Suppressor macrophage treated with lipopolysaccharide for 4 hours (primary cell): Measurements from ENCODE around the gene PDE2A.
A peak's percentile ranks its signal among the peaks of the same experiment; 100 is the strongest.

Source experiments
- DNase-seq: peaks from one replicate; pipeline ENCODE4 v3.0.0-alpha.2; 2020

The PDE2A gene

DNA sequence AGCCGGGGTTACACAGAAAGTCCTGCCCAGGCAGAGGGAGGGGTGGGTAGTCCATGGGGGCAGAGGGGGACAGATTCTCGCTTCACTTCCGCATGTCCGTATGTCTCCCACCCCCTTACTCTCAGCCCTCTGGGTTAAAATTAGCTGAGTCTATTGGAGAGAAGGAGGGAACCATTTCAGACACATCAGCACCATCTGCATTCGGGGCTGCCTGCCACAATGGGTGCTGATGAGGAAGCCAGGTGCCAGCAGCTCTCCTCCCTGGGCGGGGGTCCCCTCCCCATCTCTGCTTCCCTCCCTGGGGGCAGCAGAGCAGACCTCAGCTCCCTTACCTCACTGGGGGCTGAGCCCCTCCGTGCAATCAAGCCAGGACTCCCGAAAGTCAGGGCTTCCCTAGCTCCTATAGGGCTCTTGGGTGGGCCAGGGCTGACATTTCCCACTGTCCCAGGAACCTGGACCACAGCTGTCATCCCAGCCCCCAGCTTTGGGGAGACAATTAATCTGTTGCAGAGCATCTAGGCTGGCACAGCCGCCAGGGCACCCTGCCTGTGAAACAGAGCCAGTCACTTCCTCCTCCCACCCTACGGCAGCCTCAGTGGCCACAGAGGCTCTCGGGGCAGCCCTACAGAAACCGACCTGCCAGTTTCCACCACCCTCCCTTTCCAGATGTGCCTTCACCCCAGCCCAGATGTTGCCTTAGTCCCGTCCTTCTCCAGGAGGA lies 67.3 kb downstream of the PDE2A start:
- DNase-seq: no peak

DNA sequence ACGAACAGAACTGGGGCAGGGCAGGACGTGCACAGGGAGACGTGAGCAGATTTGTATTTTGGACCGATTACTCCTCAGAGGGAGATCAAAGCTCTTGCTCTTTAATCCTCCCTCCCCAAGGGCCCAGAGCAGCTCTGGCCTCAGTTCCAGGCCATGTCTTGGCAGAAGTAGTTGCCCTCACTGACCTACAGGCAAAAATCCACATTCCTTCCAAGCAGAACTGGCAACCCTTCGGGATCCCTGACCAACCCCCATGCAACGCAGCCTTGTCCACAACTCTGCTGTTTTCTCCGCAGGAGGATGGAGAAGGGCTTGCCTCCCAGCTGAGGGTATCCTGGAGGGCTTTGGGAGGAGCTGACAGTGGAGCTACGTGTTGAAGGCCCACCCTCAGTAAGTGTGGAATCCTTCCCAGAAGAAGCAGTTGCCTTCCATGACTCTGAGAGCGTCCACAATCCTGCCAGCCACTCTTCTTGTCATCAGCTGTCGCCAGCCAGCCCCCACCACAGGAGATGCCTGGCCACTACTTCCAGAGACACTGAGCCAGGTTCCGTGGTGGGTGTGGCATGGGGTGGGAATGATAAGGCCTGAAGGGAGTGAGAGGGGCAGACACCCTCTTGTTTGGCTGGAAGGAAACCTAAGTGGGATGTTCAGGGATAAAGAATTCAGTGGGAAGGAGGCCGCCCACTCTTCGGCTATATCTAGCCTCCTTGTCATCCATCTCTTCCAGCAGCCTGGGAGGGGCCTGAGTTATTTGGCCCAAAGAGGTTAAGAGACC lies 68.1 kb downstream of the PDE2A start:
- DNase-seq: no peak

DNA sequence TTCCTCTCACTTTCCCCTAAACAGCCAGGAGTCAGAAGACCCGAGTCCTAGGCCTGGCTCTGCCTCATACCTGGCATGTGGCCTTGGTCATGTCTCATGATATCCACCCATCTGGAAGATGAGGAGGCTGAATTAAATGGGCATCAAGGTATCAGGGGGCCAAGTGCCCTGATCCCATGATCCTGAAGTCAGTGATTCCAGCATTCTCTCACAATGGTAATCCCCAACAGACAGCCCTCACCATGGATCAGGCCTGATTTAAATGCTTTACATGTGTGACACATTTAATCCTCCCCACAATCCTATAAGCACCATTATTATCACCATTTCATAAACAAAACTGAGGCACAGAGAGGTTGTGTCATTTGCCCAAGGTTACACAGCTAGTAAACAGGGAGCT lies 70.0 kb downstream of the PDE2A start:
- DNase-seq: no peak

DNA sequence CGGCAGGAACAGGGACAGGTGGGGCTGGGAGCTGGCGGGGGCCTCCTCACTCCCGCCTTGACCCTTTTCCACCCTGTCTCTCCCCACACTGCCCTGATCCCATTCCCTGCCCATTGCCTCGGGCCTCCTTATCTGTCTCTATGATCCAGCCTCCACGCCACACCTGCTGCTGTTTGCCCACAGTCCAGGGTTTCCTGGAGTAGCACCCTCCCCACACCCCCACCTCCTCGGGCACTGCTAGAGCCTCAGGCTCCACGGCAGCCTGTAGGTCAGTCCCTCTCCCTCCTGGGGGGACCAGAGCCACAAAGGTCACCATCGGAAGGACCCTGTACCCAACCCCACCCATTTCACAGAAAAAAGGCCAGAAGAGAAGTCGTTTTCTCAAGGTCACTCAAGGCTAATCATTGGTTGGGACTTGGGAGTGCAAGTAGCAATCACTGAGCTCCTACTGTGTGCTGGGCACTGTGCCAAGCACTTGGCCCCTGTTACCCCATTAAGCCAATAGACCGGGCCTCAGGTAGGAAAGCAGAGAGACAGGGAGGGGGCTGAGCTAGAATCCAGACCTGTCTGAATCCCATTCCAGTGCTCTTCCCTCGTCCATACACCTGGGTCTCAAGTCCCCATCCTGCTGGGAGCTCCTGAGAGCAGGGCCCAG lies 71.8 kb downstream of the PDE2A start:
- DNase-seq: no peak

DNA sequence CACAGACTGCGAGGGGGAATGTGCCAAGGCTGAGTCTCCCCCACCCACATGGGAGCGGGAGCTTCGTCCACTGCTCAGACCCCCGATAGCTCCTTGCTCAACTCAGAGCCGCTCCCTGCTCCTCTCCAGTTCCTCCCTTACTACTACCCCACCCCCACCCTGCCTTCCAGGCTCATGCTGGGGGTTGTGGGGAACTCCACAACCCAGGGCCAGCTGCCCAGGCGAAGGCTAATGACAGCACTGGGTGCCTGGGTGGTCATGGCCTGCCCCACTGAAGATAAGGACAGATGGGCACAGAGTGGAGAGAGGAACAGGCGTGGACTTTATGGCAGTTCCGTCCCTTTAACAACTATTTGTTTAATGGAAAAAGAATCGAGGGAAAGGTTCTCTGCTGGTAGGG lies 73.7 kb downstream of the PDE2A start:
- no peak for DNase-seq

DNA sequence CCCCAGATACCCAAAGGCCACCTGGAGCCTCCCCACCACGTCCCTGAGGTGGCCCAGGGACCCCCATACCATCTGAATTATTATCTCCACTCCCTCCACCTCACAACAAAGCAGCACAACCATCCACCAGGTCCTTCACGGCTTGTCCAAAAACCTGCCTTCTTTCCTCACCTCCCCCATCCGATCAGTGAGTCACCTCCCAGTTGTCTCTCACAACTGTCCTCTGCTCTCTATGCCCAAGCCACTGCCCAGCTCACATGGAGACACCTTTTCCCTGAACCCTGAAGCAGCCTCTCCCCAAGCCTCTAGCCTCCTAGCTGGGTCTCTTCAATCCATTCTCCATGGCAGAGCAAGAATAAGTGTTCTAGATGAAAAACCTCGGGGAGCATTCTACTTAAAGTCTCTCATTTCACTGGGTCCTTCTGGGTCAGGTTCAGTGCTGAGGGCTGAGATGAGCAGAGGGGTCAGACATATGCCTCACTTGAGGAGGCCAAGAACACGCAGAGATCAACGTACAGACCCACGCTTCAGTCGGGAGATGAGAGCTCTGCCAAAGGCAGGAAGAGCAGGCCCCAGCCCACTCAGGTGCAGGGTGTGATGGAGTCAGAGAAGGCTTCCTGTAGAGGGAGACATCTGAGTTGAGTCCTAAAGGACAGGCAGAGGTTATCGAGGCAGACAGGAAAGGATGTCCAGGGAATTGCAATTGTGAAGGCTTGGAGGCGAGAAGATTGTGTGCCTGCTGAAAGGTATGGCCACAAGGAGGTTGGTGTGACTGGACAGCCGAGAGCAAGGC lies 74.7 kb downstream of the PDE2A start:
- no peak for DNase-seq

DNA sequence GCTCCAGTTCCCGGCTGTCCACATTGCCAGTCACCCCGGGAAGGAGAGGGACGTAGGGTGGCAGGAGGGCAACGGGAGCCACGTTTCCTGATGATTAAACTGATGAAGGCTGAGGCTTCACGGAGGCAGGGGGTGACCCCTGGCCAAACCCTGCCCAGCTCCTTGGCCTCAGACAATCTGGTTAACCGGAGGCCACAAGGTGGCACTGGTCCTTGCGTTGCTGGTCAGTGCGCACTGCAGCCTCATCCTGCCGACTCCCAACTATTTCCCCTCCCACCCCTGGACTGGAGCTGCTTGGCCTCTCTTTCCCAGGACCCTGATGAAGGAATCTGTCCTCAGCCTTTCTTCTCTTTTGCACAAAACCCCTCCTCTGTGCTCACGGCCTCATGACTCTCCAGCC lies 75.3 kb downstream of the PDE2A start:
- no peak for DNase-seq

DNA sequence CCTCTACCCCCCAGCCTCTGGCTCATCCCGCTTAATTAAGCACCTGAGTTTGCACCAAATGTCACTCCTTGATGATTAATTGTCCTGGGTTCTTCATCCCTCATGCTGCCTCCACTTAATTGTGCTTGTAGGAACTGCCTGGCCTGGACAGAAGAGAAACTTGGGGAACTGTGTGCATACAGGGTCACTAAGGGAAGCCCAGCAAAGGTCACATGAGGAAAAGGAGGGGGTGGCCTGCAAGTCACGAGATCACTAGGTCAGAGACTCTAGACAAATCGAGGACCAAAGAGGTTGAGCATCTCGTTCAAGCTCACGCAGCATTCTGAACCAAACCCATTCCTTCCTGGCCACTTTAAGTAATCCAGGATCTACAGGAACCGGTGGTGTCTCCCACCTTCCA lies 75.8 kb downstream of the PDE2A start:
- DNase-seq: peak; percentile 60

DNA sequence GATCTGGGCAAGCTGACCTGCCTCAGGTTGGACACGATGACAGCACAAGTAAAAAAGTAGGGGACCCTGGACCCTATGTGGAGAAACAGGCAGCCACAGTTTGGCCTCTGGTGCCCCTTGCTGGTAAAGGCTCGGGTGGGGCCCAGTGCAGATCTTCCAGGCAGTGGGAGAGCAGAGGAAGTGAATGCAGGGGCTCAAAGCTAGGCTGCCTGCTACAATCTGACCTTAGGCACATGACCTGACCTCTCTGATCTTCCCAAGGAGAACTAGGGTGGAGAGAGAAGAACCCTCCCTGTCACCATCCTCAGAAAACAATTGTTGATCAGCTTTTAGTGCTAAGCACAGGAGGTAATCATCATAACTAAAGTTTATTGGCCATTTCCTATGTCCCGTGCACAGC lies 76.5 kb downstream of the PDE2A start:
- DNase-seq: peak; percentile 37

DNA sequence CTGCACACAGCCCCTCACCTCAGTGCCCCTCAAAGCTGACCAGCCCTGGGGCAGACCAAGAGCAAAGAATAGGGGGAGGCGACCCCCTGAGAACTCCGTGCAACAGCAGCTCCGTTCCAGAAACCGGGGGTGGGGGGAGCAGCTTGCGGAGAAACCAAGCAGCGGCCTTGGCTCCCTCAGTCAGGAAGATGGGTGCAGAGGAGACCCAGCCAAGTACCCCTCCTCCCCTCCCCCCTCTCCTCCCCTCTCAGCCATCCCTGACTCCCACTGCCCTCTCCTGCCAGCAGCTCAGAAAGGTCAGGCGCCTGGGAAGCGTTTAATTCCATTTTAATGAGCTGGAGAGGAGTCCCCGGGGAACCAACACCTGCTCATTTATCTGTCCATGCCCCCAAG lies 78.9 kb downstream of the PDE2A start:
- DNase-seq: no peak

DNA sequence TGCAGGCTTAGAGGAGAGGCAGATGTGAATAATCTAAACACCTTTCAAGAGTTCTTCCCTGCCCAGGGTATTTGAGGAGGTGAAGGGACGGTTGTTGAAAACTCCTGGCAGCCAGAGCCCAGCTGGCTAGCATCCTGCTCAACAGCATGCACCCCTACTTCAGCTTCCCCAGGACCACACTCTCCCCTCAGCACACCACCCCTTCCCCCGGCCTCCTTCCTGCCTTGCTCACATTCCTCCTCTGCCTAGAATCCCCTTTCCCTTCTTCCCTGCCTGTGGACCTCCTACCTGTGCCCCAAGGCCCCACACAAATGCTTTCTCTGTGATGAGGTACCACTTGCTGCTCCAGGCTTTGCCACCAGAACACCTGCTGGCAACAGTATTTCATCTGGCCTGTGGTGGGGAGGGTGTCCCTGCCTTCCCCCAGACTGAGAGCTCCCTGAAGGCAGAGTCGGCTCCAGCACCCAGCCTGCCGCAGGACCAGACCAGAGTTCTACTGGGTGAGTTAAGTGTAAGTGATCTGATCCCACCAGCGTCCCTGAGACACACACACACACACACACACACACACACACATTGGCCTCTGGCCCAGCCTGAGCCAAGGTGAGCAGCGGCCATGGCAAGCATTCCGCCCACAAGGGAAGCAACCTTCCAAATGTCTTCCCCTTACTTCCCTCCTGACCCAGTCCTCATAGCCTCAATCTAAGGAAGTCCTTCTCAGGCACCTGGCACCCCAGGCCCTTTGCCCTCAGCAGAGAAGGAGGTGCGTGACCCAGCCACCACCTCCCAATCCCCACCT lies 79.5 kb downstream of the PDE2A start:
- DNase-seq: no peak

DNA sequence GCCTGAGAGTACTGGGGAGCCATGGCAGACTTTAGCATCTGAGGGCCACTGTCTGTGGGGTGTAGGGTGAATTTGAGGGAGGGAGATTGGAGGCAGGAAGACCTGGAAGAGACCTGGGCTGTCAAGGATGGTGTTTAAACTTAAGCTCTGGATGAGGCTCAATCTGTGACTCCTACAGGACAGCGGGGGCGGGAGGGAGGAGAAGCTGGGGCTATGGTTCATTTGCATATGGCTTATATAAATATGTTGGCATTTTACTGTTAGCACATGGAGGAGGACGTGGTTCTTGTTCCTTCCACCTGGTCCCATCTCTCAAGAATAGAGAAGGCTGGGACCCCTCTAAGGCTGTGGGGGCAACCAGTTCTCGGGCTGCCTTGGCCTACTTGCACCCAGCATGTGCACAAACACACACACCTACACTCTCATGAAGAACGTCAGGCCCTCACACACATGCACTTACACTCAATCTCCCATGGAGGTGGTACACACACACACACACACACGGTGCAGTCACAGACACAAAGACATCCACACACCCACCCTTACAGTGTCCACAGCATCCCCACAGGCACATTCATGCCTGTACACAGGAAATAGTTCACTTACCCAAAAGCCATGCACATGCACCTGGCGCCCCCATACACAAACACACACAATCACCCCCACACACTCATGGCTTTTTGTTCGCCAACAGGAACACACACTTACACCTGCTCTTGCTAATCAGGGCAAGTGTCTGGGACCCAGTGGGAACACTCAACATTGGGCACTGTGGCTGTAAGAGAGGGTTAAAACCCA lies 81.3 kb downstream of the PDE2A start:
- DNase-seq: no peak

DNA sequence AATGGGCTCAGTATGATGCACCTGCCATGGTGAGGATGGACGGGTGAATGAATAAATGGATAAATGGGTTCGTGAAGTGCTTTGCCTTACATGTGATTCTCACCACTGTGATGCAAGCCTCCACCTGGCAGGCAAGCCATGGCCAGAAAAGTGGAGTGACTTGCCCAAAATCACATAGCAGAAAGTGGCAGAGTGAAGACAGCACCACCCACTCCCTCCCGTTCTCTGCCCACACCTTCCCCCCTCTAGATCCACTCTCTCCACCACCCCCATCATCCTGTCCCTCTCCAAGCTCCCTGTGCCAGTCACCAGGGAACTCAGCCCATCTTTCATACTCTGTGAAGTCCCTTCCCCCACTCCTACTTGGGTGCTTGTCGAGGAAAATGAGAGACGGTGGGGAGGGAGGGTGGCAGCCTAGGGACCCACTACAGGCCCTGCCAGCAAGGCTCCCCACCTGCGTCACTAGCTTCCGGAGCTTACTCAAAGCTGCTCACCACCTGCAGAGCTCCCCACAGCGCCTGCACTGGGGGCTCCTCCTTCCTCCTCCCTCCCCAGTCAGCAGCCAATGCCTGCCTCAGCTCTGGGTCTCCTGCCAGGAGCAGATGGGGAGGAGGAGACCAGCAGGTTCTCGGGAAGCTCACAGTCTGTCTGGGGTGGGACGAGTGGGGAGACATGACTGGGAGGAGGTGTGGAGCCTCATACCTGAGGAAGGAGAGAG lies 82.3 kb downstream of the PDE2A start:
- no peak for DNase-seq

DNA sequence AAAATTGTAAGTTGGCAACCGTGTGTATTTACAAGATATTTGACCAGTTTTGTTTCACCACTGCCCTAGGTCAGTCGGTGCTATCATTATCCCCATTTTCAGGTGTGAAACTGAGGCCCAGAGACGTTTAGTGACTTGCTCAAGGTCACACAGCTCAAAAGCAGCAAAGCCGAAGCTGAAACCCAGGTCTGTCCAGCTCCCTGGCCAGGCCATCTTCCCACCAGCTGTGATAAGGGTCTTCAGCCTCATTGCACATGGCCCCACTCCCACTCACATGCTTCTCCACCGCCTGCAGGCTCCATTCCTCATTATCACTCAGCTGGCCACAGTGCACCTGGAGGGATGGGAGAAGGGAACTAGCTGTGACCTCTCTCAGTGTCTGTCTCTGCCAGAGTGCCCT lies 83.2 kb downstream of the PDE2A start:
- no peak for DNase-seq

DNA sequence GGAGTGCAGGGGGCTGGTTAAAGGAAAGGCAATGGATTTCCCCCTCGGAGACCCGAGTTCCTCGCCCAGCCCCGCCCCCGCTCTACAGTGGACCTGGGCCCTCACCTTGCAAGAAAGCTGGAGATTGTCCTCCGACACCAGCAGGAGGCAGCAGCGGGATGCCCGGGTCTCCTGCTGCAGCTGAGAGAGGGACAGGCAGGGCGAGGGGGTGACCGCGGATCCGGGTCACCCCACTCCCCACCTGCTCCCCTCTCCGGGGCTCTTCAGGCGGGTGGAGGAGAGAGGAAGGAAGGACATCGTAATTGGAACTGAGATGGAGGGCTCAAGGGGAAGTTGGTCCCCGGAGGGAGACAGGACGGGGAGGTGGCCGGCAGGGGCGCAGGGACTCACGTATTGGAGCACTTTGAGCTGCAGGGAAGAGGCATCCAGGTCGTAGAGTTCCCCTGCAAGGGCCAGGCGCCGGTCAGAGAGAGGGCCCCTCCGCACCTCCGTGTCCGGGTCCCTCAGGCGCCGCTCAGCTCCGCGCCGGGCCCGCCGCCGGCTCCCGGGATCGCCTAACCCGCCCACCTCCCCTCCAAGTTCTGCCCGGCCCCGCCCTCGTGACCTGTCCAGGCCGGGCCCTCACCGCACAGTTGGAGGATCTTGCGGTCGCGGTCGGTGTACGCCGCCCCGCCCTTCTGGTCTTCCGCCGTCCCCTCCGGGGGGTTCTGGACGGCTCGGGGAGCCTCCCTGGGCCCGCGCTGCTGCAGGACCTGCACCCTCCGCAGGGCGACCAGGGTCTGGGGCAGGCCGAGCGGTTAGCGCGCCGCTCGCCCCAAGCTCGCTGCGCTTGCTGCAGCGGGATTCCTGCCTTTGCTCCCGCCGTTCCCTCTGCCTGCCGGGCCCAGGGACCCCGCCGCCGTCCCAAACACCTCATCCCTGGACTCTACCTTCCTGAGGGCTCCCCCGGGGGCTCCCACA lies 84.1 kb downstream of the PDE2A start:
- peak; percentile 34 for DNase-seq

DNA sequence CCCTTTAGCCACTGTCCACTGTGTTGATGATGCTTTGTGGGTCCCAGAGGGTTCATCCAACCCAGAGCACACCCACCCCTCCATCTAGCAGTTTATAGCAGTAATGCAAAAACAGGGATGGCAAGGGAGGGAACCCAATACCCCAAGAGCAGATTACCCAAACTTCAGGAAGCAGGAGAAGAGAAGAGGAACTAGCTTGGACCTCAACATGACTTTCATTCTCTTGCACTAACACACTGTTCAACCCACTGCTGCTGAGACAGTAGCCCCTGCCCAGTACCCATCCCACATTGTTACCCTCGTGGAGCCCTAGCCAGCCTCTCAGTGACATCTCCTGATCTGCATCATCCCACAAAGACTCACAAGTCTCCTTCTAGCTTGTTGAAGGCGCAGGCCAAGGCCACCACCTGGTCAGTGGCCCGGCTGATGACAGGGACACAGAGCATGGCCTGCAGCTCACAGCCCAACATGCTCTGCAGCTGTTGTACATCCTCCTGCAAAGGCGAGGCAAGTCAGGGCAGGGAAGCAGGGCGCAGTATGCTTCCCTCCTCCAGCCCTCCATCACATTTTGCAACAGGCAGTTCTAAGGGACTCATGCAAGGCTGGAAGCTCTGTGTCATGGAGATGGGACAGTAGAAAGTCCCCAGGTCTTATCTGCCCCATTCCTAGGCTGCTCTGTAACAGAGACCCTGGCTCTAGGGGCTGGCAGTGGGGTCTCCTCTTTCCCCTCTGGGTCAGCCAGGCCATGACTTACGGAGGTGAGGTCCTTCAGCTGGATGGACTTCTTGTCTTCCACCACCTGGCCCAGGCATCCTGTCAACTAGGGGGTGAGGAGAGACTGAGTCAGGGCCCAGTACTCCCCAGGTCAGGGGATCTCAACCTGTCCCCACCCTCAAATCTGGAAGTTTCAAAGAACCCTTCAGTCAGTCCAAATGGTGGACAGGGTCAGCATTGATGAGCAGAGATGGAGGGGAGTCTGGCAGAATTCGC lies 85.5 kb downstream of the PDE2A start:
- peak; percentile 34 for DNase-seq

DNA sequence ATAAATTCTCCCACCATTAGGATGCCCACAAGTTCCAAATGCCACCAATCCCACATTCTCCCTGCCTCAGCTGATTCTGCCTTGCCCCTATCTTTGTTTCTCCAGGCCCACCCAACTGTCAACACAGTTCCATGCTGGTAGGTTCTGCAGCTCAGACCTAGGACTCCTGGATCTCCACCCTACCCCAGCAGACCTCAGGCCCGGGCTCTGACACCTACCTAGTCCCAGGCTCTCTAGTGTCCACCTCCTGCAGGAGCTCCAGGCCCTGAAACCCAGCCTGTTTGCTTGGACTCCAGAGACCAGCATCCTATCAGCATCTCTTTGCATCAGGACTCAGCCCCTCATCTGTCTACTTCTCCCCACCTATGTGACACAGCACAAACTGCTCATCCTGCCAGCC lies 86.5 kb downstream of the PDE2A start:
- DNase-seq: no peak
